HPDE6-E6E7 (cell line): Measurements from ENCODE around the gene LCE1D.

Experiments
- DNase-seq: peaks from one replicate; pipeline ENCODE4 v3.0.0; 2011; ENCODE audit warnings: missing footprints; ENCODE audit errors: extremely low spot score

The LCE1D gene

DNA sequence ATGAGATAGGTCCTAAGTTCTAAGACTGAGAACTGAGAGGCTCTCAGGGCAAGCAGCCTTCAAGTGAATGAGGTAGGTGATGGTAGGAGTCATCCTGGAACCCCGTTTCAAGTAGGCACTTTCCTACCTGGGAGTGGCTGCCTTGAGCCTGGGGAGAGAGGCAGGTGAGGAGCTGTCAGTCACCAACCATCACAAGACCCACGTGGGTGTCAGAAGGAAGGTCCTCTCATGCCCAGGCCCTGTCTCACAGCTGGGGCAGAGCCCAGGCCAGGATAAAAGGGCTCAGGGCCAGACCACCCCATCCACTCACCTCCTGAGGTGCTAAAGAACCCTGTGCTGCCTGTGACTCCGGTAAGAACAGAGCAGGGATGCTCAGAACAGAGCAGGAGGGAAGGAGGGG, at the start of gene LCE1D:
TSS of gene LCE1D (plus strand) at position 301 of the 400 bp plus-strand sequence. CDS start 1,074 bp downstream, outside the sequence.
- no peak for DNase-seq

GRCh38 chr1:152747831-152748230, 48.7 kb upstream of the LCE1D start:
- no peak for DNase-seq

GRCh38 chr1:152752225-152752624, 44.3 kb upstream of the LCE1D start:
- peak; percentile 79 for DNase-seq

- no peak for DNase-seq
Measured at GRCh38 chr1:152753586-152753985, 42.9 kb upstream of the LCE1D start.

- peak; percentile 66 for DNase-seq
Measured at GRCh38 chr1:152756872-152757271, 39.6 kb upstream of the LCE1D start.

GRCh38 chr1:152757747-152758146, 38.8 kb upstream of the LCE1D start, which contains the start of gene KPRP:
KPRP (plus strand) TSS chr1:152758025; CDS start chr1:152759589, 1,564 bp downstream.
- no peak for DNase-seq

GRCh38 chr1:152758636-152759035, 37.9 kb upstream of the LCE1D start:
- no peak for DNase-seq

- peak; percentile 71 for DNase-seq
Measured at GRCh38 chr1:152759453-152760173, 36.9 kb upstream of the LCE1D start.

GRCh38 chr1:152760551-152761190, 35.9 kb upstream of the LCE1D start:
- no peak for DNase-seq

- no peak for DNase-seq
Measured at GRCh38 chr1:152761609-152762213, 34.8 kb upstream of the LCE1D start.

GRCh38 chr1:152768847-152769533, 27.5 kb upstream of the LCE1D start:
- no peak for DNase-seq

DNA sequence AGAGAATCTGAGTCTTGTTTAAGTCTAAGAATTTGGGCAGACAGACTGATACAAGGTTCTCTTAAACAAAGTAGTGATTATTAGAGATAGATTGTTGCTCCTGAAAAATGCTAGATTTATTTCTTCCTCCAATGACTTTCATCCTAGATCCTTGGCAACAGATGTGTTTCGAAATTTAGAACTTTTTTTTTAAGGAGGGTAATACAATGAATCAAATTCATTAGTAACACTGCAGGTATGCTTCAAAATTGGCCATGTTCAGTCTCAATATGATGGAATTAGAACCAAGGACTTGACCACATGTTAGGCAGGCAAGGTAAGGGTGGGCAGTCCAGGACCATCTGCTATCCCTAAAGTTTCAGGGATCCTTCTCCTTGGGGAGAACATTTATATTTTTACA, 26.1 kb upstream of the LCE1D start:
- DNase-seq = no peak

DNA sequence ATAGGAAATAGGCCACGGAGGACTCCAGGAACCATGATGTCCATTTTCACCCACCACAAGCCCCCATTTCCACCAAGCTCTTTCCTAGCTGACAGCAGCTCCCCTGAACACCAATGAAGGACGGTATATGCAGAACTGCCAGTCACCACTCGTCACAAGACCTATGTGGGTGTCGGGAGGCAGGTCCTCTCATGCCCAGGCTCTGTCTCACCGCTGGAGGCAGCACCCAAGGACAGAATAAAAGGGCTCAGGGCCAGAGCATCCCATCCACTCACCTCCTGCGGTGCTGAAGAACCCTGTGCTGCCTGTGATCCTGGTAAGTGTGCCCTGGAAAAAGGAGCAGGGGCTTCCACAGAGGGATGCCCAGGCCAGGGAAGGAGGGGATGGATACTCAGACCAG, 21.6 kb upstream of the LCE1D start, which contains the start of gene LCE1F:
TSS of gene LCE1F (plus strand) at position 266 of the 400 bp plus-strand sequence. CDS start 1,232 bp downstream, outside the sequence.
- peak; percentile 47 for DNase-seq

GRCh38 chr1:152776361-152776760, 20.2 kb upstream of the LCE1D start:
- no peak for DNase-seq

- no peak for DNase-seq
Measured at GRCh38 chr1:152777510-152778137, 18.9 kb upstream of the LCE1D start.

- DNase-seq = no peak
Measured at GRCh38 chr1:152783095-152783494, 13.4 kb upstream of the LCE1D start.

- DNase-seq = peak; percentile 90
Measured at GRCh38 chr1:152786077-152786476, 10.4 kb upstream of the LCE1D start, which contains the start of gene LCE1E. LCE1E (plus strand) TSS chr1:152786257; CDS start chr1:152787300, 1,043 bp downstream.

DNA sequence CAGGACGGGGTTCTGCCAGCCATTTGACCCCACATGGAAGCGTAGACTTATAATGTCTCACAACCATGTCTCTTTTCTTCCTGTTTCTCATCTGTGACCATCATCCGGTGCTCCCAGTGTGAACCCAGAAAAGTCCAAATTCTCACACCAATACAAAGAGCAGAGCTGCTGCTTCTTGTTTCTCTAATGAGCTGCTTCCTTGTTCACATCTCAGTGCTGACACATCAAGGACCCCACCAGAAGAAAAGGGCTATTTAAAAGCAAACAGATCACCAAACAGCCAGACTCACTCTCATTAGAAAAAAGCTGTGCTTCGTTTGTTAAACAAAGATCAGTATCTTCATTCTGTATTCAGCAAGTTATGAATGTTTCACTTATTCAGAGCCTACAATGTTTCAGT, 835 bp upstream of the LCE1D start:
- no peak for DNase-seq

- no peak for DNase-seq
Measured at GRCh38 chr1:152801333-152801732, 4.8 kb downstream of the LCE1D start.

GRCh38 chr1:152806576-152806975, 10.1 kb downstream of the LCE1D start, which contains the start of gene LCE1C:
LCE1C (minus strand) TSS chr1:152806651; CDS start chr1:152805478, 1,173 bp downstream.
- no peak for DNase-seq

- peak; percentile 28 for DNase-seq
Measured at GRCh38 chr1:152811050-152811449, 14.5 kb downstream of the LCE1D start.
